Measurements from ENCODE around the gene NUDT9.

The NUDT9 gene

DNA sequence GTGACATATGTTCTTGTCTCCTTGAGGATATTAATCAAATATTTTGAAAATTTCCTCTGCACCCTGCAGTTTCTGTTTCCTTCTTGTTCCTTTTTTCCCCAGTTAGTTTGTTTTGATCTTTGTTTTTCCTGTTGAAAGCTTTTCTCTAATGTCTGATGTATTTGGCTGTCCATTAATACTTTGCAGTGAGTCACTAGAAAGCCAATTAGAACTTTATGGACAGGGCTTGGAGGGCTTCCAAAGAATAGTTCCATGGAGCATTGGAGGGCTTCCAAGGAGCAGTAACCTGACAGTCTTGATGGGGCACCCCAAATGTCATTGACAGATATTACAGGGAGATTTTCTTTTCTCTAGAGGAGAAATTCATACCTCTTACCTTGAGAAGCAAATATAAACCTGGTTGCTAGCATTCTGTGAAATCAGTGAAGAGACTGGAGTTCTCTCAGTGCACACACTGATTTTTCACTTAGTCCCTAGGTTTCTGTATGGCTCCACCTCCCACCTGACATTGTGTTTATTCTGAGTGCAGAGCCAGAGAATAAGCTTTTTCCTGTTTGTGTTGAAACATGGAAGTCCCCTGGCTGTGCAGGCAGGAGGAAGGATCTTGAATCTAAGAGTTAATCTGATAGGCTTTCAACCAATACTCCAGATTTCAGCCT, 80.3 kb downstream of the NUDT9 start:
- DNase-seq (ENCODE audit: extremely low read depth, insufficient read length) = no peak
- H3K27me3 ChIP-seq (replicated peaks; ENCODE audit: control insufficient read depth, insufficient read depth, low read length) = no peaks in the 10 kb centered on the region
- TF ChIP-seq, protein P1, sequence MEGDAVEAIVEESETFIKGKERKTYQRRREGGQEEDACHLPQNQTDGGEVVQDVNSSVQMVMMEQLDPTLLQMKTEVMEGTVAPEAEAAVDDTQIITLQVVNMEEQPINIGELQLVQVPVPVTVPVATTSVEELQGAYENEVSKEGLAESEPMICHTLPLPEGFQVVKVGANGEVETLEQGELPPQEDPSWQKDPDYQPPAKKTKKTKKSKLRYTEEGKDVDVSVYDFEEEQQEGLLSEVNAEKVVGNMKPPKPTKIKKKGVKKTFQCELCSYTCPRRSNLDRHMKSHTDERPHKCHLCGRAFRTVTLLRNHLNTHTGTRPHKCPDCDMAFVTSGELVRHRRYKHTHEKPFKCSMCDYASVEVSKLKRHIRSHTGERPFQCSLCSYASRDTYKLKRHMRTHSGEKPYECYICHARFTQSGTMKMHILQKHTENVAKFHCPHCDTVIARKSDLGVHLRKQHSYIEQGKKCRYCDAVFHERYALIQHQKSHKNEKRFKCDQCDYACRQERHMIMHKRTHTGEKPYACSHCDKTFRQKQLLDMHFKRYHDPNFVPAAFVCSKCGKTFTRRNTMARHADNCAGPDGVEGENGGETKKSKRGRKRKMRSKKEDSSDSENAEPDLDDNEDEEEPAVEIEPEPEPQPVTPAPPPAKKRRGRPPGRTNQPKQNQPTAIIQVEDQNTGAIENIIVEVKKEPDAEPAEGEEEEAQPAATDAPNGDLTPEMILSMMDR (IDR thresholded peaks at IDR 0.05; ENCODE audit: insufficient read depth, low read length, poor library complexity, severe bottlenecking) = no peak
- H3K4me3 ChIP-seq (replicated peaks; ENCODE audit: low read depth, low read length) = no peak overlapping the region
- no peaks in the 10 kb centered on the region for H3K36me3 ChIP-seq (ENCODE audit: control insufficient read depth, insufficient read depth, low read length)

DNA sequence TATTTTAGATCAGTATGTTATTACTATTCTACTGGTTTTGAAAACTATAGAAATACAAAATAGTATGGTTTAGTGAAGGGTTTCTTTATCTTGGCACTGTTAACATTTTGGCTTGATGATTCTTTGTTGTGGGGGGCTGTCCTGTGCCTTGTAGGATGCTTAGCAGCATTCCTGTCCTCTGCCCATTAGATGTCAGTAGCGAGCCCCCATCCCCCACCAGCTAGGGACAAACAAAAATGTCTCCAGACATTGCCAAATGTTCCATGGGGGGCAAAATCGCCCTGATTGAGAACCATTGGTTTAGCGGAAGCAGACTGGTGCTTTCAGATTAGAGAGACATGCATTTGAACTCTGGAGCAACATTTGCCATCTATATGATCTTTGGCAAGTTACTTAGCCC, 83.5 kb downstream of the NUDT9 start:
- TF ChIP-seq, protein P1 (IDR thresholded peaks at IDR 0.05; ENCODE audit: insufficient read depth, low read length, poor library complexity, severe bottlenecking) = peak; percentile 35
- no peaks in the 10 kb centered on the region for H3K27me3 ChIP-seq (replicated peaks; ENCODE audit: control insufficient read depth, insufficient read depth, low read length)
- H3K4me3 ChIP-seq (replicated peaks; ENCODE audit: low read depth, low read length) = no peak overlapping the region
- DNase-seq (ENCODE audit: extremely low read depth, insufficient read length) = no peak
- no peaks in the 10 kb centered on the region for H3K36me3 ChIP-seq (ENCODE audit: control insufficient read depth, insufficient read depth, low read length)

DNA sequence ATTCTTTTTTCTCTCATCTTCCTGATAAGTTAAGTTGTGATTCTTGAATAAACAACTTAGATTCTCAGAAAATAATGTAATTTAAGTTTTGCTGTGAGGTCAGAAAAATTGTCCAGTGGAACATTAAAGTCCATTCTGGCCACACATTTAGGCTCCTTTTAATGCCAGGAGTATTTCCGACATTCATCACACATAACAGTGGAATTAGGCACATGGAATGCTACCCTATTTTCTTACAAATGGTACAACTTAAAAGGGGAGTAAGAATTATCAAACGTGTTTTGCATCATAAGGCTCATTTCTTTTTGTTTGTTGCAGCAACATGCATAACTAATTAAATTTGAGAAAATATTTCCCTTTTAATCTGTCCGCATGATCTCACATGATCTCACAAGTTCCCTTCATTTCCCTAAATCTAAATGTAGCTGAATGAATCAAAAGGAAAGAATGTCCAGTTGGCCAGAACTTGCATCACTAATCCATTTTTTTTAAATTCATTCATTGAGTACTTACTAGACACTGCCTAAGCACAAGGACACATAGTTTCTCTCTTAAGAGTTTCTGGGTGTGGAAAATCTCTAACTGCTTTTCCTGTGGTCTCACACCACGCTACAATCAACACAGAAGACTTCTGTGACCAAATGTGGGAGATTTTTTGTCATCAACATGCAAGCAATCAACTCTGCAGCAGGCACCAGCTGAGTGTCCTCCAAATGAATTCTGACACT, 84.8 kb downstream of the NUDT9 start:
- H3K36me3 ChIP-seq (ENCODE audit: control insufficient read depth, insufficient read depth, low read length) = no peaks in the 10 kb centered on the region
- no peak for DNase-seq (ENCODE audit: extremely low read depth, insufficient read length)
- TF ChIP-seq, protein P1 (IDR thresholded peaks at IDR 0.05; ENCODE audit: insufficient read depth, low read length, poor library complexity, severe bottlenecking) = no peak
- no peak overlapping the region for H3K4me3 ChIP-seq (replicated peaks; ENCODE audit: low read depth, low read length)
- H3K27me3 ChIP-seq (replicated peaks; ENCODE audit: control insufficient read depth, insufficient read depth, low read length) = no peaks in the 10 kb centered on the region
